GM21576 (cell line): Measurements from ENCODE around the gene SLC6A4.
A peak's percentile ranks its signal among the peaks of the same experiment; 100 is the strongest.
"Not testable (repeated sequence)": the region's sequence is repeated elsewhere in the genome, so short reads cannot be mapped to it uniquely, and the experiment has no call there.

ENCODE experiments used
- ATAC-seq: cut with Tn5 transposase; IDR thresholded peaks from one replicate; pipeline ENCODE4 v1.9.1; 2021; ENCODE audit warnings: mild to moderate bottlenecking, moderate library complexity; ENCODE audit not compliant: unreplicated experiment

Gene SLC6A4

DNA sequence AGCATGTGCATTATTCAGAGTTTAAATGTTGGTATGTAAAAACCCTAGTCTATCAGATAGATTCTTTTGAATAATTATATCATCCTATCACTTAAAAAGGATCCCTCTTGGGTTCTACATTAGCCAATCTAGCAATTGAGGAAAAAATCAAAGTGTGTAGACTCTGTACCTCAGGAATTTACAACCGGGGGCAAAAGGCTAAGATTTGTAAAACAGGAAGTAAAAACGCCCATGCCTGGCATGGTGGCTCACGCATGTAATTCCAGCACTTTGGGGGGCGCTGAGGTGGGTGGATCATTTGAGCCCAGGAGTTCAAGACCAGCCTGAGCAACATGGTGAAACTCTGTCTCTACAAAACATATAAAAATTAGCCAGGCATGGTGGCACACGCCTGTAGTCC, 58.6 kb downstream of the SLC6A4 start:
- ATAC-seq = no peak

DNA sequence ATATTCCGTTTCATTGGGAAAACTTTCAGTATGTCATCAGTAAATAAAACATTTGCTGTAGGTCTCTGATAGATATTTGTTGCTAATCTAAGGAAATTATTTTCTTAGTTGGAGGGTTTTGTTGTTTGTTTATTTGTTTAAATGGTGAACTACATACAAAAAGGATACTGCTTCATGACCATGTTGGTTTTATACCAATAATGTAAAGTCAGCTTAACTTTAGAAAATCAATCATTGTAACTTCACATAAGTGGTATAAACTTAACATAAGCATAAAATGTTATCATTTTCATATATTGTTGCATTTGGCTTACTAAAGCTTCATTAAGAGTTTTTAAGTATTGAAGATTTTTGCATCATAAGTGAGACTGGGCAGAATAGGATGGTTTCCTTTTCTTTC, 60.9 kb downstream of the SLC6A4 start:
- no peak for ATAC-seq

DNA sequence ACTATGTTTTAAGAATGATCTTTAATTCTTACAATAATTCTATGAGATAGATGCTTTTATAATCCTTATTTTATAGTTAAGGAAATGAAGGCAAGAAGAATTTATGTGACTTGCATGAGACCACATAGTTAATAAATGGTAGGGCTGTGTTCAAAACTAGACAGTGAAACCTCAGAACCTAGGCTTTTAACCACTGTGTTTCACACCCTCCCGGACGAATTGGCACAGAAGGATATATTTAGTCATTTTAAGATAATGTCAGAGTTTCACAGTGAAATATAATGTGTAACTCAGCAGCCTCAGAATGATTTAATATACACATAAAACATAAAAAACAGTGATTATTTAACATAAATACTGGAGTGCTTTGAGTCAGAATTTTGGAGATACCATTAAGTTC, 61.8 kb downstream of the SLC6A4 start:
- ATAC-seq = peak; percentile 82

DNA sequence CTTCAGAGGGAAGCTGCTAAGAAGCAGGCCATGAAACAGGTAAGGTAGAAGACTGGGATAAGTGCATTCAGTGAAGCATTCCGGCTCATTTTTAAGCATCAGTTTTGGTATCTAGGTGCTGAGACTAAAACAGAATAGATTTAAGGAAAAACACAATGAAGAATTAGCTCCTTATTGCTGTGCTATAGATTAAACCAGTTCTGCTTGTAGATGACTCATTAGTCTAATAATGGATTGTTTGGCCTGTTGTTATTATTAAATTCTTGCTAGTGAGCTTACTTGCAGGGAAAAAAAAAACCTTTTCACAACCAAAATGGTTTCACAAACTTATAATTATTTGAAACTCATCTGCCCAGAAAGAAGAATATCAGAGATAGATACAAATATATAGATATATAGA, 62.9 kb downstream of the SLC6A4 start:
- ATAC-seq = no peak

DNA sequence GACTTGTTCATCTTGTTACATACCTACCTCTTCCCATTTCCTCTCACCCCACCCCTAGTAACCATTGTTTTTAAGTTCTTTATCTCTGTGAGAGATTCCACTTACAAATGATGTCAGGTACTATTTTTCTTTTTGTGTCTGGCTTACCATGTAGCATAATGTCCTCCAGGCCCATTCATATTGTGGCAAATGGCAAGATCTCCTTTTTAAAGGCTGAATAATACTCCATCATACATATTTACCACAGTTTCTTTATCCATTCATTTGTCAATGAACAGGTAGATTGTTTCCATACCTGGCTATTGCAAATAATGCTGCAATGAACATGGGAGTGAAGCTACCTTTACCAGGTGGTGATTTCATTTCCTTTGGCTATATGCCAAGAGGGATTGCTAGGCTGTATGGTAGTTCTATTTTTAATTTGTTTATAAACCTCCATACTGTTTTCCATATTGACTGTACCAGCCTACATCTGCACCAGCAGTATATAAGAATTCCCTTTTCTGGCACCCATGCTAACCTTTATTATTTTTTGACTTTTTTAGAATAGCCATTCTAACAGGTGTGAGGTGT, 65.0 kb downstream of the SLC6A4 start:
- no peak for ATAC-seq

DNA sequence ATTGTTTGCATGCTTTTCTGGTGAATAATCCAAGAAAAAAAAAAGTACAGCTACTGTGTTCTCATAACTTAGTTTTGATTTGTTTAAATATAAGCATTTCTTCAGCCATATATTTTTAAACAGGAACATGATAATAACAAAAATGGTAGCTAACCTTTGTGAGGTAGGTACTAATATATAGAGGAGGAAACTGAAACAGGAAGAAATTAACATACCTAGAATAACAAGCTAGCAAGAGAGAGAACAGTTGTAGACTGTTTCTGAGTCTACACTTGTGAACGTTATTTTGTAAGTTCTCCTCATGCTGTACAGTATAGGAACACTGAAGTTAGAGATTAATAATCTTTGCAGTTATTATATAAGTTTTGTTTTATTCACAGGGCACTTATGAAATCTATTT, 69.5 kb downstream of the SLC6A4 start:
- ATAC-seq = no peak

DNA sequence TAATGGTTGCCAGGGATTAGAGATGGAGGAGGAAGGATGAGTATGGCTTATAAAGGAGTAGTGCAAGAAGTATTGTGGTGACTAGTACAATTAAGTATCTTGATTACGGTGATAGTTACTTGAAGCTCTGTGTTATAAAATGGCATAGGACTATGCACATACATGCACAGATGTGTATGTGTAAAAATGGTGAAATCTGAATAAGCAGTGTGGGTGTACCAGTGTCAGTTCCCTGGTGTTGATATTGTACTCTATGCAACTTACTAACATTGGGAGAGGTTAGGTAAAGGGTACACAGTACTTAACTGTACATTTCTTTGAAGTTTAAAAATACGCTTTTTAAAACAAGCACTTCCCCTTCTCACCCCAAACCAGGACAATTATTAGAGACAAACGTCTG, 70.3 kb downstream of the SLC6A4 start:
- ATAC-seq = no peak

DNA sequence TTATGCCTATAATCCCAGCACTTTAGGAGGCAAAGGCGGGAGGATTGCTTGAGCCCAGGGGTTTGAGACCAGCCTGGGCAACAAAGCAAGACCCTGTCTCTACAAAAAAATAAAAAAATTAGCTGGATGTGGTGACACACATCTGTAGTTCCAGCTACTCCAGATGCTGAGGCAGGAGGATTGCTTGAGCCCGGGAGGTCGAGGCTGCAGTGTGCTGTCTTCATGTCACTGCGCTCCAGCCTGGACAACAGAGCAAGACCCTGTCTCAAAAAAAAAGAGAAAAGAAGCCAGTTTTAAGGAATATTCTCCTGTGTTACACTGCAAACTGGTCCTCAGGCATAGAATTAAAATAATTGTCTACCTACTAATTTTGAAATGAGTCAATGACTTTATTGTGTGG, 71.0 kb downstream of the SLC6A4 start:
- no peak for ATAC-seq

DNA sequence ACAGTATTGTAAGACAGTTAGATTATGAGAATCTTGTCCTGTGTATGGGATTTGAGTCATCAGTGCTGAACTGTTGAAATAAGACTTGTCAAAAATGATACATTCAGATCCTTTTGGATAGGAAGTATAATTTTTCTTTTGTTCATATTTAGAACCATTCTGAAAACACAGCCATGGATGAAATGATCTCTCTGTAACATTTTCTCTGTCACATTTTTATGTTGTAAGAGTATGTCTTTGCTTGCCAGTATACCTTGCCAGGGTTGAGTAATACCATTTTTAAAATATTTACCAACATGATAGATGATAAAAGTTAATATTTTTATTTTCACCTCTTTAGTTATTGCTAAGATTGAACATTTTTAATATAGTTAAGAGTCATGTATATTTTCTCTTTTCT, 73.9 kb downstream of the SLC6A4 start:
- ATAC-seq = no peak

DNA sequence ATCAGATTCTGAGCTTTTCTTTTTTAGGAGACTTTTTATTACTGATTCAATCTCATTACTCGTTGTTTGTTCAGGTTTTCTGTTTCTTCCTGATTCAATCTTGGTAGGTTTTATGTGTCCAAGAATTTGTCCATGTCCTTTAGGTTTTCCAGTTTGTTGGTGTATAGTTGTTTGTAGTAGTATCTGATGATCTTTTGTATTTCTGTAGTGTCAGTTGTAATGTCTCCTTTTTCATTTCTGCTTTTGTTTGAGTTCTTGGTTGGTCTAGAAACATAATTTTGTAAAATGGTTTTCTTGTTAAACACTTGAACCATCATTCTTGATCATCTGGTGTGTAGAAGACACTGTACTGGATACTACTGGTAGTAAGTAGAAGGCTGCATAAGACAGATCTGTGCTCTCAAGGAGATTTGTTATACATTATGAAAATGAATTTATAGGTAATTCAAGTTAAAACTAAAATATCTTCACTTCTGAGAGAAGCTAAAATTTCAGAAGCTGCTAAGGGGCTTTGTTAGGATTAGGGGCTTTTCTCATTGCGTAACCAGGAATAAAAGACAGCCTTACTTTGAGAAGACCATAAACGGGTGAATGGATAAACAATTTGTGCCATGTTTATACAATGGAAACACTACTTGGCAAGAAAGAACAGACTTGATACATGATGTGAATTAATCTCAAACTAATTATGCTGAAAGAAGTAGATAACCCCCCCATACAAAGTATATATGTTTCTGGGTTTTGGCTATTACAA, 74.9 kb downstream of the SLC6A4 start:
- no peak for ATAC-seq

DNA sequence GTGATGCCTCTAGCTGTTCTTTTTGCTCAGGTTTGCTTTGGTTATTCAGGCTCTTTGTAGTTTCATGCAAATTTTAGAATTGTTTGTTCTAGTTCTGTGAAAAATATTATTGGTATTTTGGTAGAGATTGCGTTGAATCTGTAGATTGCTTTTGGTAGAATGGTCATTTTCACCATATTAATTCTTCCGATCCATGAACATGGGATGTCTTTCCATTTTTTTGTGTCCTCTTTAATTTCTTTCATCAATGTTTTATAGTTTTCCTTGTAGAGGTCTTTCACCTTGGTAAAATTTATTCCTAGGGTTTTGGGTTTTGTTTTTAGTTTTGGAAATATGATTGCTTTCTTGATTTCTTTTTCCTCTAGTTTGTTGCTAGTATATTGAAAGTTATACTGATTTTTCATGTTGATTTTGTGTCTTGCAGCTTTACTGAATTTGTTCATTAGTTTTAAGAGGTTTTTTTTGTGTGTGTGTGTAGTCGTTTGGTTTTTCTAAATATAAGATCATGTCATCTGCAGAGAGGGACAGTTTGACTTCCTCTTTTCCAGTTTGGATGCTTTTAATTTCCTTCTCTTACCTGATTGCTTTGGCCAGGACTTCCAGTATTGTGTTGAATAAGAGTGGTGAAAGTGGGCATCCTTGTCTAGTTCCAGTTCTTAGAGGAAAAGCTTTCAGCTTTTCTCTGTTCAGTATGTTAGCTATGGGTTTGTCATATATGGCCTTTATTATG, 76.4 kb downstream of the SLC6A4 start:
- ATAC-seq = no peak

DNA sequence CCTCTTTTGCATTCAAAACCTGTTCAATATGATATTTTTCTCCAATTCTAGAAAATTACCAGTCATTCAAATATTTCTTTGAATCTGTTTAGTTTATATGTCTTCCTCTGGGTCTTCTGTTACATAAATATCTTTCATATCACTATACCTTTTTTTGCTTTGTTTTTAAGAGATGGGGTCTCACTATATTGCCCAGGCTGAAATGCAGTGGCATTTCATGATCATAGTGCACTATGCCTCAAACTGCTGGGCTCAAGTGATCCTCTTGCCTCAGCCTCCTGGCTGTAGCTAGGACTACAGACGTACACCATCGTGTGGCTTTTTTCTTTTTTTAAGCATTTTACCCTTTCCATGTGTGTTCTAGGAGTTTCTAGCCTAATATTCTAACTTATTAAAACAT, 80.1 kb downstream of the SLC6A4 start:
- ATAC-seq = no peak

DNA sequence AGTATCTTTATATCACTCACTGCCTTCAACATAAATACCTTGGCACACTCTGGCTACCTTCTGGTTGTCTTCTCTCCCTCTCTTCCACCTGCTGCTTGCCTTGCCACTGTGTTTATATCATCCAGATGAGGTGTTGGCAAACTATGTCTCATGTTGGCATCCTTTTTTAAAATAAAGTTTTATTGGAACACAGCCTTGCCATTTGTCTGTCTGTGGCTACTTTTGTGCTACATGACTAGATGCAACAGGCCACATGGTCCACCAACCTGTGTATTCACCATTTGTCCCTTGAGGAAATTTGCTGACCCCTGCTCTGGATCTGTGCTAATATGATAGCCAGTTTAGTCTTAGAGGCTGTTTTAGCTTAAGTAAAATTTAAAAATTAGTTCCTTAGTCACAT, 82.0 kb downstream of the SLC6A4 start:
- ATAC-seq = no peak

DNA sequence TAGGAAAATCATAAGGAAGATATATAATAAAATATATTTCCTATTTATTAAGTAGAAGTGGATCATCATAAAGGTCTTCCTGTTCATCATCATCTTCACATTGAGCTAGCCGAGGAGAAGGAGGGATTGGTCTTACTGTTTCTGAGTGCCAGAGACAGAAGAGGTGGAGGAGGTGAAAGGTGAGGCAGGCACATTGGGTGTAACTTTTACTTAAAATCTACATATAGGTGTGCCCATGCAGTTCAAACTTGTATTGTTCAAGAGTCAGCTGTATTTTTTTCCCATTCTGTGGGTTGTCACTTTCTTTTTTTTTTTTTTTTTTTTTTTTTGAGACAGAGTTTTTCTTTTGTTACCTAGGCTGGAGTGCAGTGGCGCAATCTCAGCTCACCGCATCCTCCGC, 84.0 kb downstream of the SLC6A4 start:
- no peak for ATAC-seq

DNA sequence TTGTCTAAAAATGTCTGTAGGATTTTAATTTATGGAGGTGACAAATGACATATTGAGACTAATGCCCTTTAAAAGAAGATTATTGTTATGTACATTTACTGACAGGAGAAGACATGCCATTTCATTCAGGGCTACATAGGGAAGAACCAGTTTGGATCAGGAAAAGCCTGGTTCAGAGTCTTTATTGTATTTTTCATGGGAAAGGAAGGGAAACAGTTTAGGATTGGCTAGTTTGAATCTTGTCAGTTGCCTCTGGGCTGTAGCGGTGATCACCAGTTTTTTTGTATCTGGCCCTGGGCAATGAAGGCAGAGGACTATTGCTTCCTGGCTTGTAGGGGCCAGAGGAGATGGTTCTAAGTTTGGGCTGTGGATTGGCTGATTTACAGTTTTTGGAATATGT, 87.1 kb downstream of the SLC6A4 start:
- ATAC-seq = no peak

DNA sequence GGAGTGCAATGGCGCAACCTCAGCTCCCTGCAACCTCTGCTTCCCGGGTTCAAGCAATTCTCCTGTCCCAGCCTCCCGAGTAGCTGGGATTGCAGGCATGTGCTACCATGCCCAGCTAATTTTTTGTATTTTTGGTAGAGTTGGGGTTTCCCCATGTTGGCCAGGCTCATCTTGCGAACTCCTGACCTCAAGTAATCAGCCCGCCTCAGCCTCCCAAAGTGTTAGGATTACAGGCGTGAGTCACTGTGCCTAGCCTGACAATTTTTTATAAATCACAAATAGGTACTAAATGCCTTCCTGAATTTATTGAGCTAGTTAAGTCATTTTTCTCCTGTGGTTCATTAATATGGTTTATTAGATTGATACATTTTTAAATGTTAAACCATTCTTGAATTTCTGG, 87.6 kb downstream of the SLC6A4 start:
- not testable (repeated sequence) for ATAC-seq
